Neural cell (in vitro differentiated cells): Measurements from ENCODE around the gene OR6Y1. TPM values are rescaled to one million over a fixed set of nuclear protein-coding genes. Genes with fewer than 3 reads are reported as not detected.

Experiments used
- H2AFZ ChIP-seq: fragments of 200-600, 300-800 bp; sonication (generic), shearing (Covaris generic); 2 replicates; pipeline ENCODE4 v1.6.0; 2014; ENCODE audit warnings: low read depth, mild to moderate bottlenecking, antibody characterized with exemption, low read length, moderate library complexity
- H3F3A ChIP-seq: fragments of 200-600 bp; shearing (Covaris generic); 2 replicates; pipeline ENCODE4 v1.6.1; 2016; ENCODE audit warnings: mild to moderate bottlenecking, moderate library complexity, mixed read lengths, antibody characterized with exemption, low read length; ENCODE audit not compliant: insufficient read depth, poor library complexity, severe bottlenecking
- H3K27ac ChIP-seq: fragments of 200-600, 300-800 bp; sonication (generic), shearing (Covaris generic); 2 replicates; pipeline ENCODE4 v1.5.1; 2014; ENCODE audit warnings: mild to moderate bottlenecking, low read length, moderate library complexity
- H3K27me3 ChIP-seq: fragments of 300-800, 200-600 bp; sonication (generic), shearing (Covaris generic); 2 replicates; pipeline ENCODE4 v1.6.0; 2014; ENCODE audit warnings: mild to moderate bottlenecking, low read depth, low read length, moderate library complexity; ENCODE audit not compliant: insufficient read depth
- H3K36me3 ChIP-seq: fragments of 300-800, 200-600 bp; sonication (generic), shearing (Covaris generic); 2 replicates; pipeline ENCODE4 v1.5.1; 2014; ENCODE audit warnings: mild to moderate bottlenecking, antibody characterized with exemption, low read length, moderate library complexity; ENCODE audit not compliant: insufficient read depth
- H3K4me2 ChIP-seq: fragments of 300-800, 200-600 bp; sonication (generic), shearing (Covaris generic); 2 replicates; pipeline ENCODE4 v1.6.0; 2014; ENCODE audit warnings: mild to moderate bottlenecking, low read length
- H3K4me3 ChIP-seq: fragments of 300-800, 200-600 bp; sonication (generic), shearing (Covaris generic); 2 replicates; pipeline ENCODE4 v1.5.1; 2014; ENCODE audit warnings: mild to moderate bottlenecking, low read length, moderate library complexity
- H3K79me2 ChIP-seq: fragments of 200-600 bp; shearing (Covaris generic); replicated peaks from 2 replicates; pipeline ENCODE4 v1.6.0; 2014; ENCODE audit warnings: mild to moderate bottlenecking, low read length, moderate library complexity; ENCODE audit not compliant: insufficient read depth
- H3K9ac ChIP-seq: fragments of 300-800, 200-600 bp; sonication (generic), shearing (Covaris generic); 2 replicates; pipeline ENCODE4 v1.6.1; 2016; ENCODE audit warnings: mild to moderate bottlenecking, low read length, mixed read lengths
- H3K9me2 ChIP-seq: fragments of 200-600 bp; shearing (Covaris generic); 2 replicates; pipeline ENCODE4 v1.6.1; 2016; ENCODE audit warnings: mild to moderate bottlenecking, low read length, mixed read lengths; ENCODE audit not compliant: insufficient read depth
- H3K9me3 ChIP-seq: fragments of 200-600, 300-800 bp; sonication (generic), shearing (Covaris generic); 2 replicates; pipeline ENCODE4 v1.6.1; 2016; ENCODE audit warnings: mild to moderate bottlenecking, mixed run types, low read length, moderate library complexity, mixed read lengths
- H4K20me1 ChIP-seq: fragments of 200-600 bp; shearing (Covaris generic); 2 replicates; pipeline ENCODE4 v1.6.1; 2016; ENCODE audit warnings: mild to moderate bottlenecking, mixed run types; ENCODE audit not compliant: insufficient read depth
- CTCF ChIP-seq: fragments of 450-650 bp; IDR thresholded peaks from 2 replicates; pipeline ENCODE4 v1.5.1; 2014; ENCODE audit warnings: antibody characterized with exemption, mild to moderate bottlenecking, moderate library complexity; ENCODE audit not compliant: poor library complexity, severe bottlenecking
- EP300 ChIP-seq: fragments of 450-650 bp; conservative IDR thresholded peaks from 2 replicates; pipeline ENCODE4 v1.6.1; 2014; ENCODE audit warnings: antibody characterized with exemption, mild to moderate bottlenecking, moderate library complexity; ENCODE audit not compliant: poor library complexity, severe bottlenecking
- EZH2 ChIP-seq: fragments of 200-600, 300-800 bp; shearing (Covaris generic), sonication (generic); IDR thresholded peaks from 2 replicates; pipeline ENCODE4 v1.6.1; 2014; ENCODE audit warnings: antibody characterized with exemption, low read length, borderline replicate concordance, mild to moderate bottlenecking; ENCODE audit not compliant: insufficient read depth, poor library complexity, severe bottlenecking
- MXI1 ChIP-seq: fragments of 450-650 bp; conservative IDR thresholded peaks from 2 replicates; pipeline ENCODE4 v1.6.1; 2014; ENCODE audit warnings: antibody characterized with exemption, mild to moderate bottlenecking; ENCODE audit not compliant: poor library complexity, severe bottlenecking
- POLR2AphosphoS5 ChIP-seq: IDR thresholded peaks from 2 replicates; pipeline ENCODE4 v1.6.1; 2012
- RAD21 ChIP-seq: fragments of 450-650 bp; conservative IDR thresholded peaks from 2 replicates; pipeline ENCODE4 v1.6.1; 2014; ENCODE audit warnings: antibody characterized with exemption, mild to moderate bottlenecking, moderate library complexity
- REST ChIP-seq: IDR thresholded peaks from 2 replicates; pipeline ENCODE4 v1.6.1; 2012; ENCODE audit warnings: borderline replicate concordance
- SMC3 ChIP-seq: fragments of 450-650 bp; conservative IDR thresholded peaks from 2 replicates; pipeline ENCODE4 v1.6.1; 2014; ENCODE audit warnings: antibody characterized with exemption, mild to moderate bottlenecking, moderate library complexity; ENCODE audit not compliant: poor library complexity
- TAF1 ChIP-seq: IDR thresholded peaks from 2 replicates; pipeline ENCODE4 v1.6.1; 2012; ENCODE audit warnings: low read depth
- polyA plus RNA-seq: library from polyadenylated mRNA; depleted of rRNA; stranded (reverse); fragments of >200 nt; gene quantifications from 2 replicates; pipeline ENCODE4 v1.2.3, GENCODE V29; 2014

OR6Y1 gene
- polyA plus RNA-seq, 1 donor from 2014 or later = not detected

GRCh38 chr1:158579733-158580132 lies 25.5 kb upstream of the OR6Y1 start, which contains the start of gene OR10X1:
Gene OR10X1, minus strand, starts transcription at chr1:158579899. Its CDS starts 0 bp downstream, at chr1:158579899.
- Histone ChIP-seq H3F3A (no peaks in the 10 kb centered on the region), H3K4me2 (no peak within 1 kb of the TSS), H3K79me2 (no peaks in the 10 kb centered on the region), H3K9me3 (no peaks in the 10 kb centered on the region), H3K9ac (no peak within 1 kb of the TSS), H2AFZ (no peak within 1 kb of the TSS), H3K9me2 (no peaks in the 10 kb centered on the region), H3K27me3 (no peaks in the 10 kb centered on the region), H3K36me3 (no peaks in the 10 kb centered on the region), H3K4me3 (no peak within 1 kb of the TSS), H4K20me1 (no peaks in the 10 kb centered on the region), H3K27ac (no peak within 1 kb of the TSS)
- TF ChIP-seq RAD21 = no peak
- no peak for TF ChIP-seq EP300
- no peak for TF ChIP-seq POLR2AphosphoS5
- TF ChIP-seq CTCF = no peak
- no peak for TF ChIP-seq SMC3
- no peak for TF ChIP-seq TAF1
- TF ChIP-seq MXI1 = no peak
- no peak for TF ChIP-seq EZH2
- no peak for TF ChIP-seq REST

GRCh38 chr1:158577561-158577960 lies 23.4 kb upstream of the OR6Y1 start:
- Histone ChIP-seq H3K36me3 (no peaks in the 10 kb centered on the region), H3K4me3 (no peak overlapping the region), H3K4me2 (no peak overlapping the region), H3K27ac (no peak overlapping the region), H2AFZ (no peak overlapping the region), H3K9me3 (no peaks in the 10 kb centered on the region), H3K9ac (no peak overlapping the region), H4K20me1 (no peaks in the 10 kb centered on the region), H3K79me2 (no peaks in the 10 kb centered on the region), H3F3A (no peaks in the 10 kb centered on the region), H3K9me2 (no peaks in the 10 kb centered on the region), H3K27me3 (no peaks in the 10 kb centered on the region)
- TF ChIP-seq MXI1 (no peak), TAF1 (no peak), RAD21 (no peak), CTCF (no peak), EP300 (no peak), REST (no peak), SMC3 (no peak)
